ENCODE results near the gene ASTN2.

GRCh38 chr9:117430813-117431212, 16.0 kb upstream of the ASTN2 start:
- TF ChIP-seq CTCF (IDR thresholded peaks at IDR 0.05) (no peak), POLR2A (IDR thresholded peaks at IDR 0.05) (no peak)

Data from Peyer's patch (tissue), 4 donors.